ENCODE measurements around the gene ITSN1.

- no peak for TF ChIP-seq ESRRG (CRISPR knock-in tag; IDR thresholded peaks at IDR 0.05)
- no peak for TF ChIP-seq ZFP30 (CRISPR knock-in tag; IDR thresholded peaks at IDR 0.05)
- TF ChIP-seq TOX (CRISPR knock-in tag; IDR thresholded peaks at IDR 0.05; ENCODE audit: borderline replicate concordance) = no peak
- TF ChIP-seq TCF4 (CRISPR knock-in tag; IDR thresholded peaks at IDR 0.05; ENCODE audit: borderline replicate concordance) = no peak
- TF ChIP-seq CREB5 (CRISPR knock-in tag; IDR thresholded peaks at IDR 0.05; ENCODE audit: low read depth) = no peak
- TF ChIP-seq RARB (CRISPR knock-in tag; IDR thresholded peaks at IDR 0.05) = no peak
- no peak for TF ChIP-seq TSHZ2 (CRISPR knock-in tag; IDR thresholded peaks at IDR 0.05)
- no peak for TF ChIP-seq ARNTL (CRISPR knock-in tag; IDR thresholded peaks at IDR 0.05; ENCODE audit: borderline replicate concordance, low read depth)
- TF ChIP-seq ZFP3 (CRISPR knock-in tag; IDR thresholded peaks at IDR 0.05) = no peak
- no peak for TF ChIP-seq ZNF8 (CRISPR knock-in tag; IDR thresholded peaks at IDR 0.05)
- no peak for TF ChIP-seq GLIS3 (CRISPR knock-in tag; IDR thresholded peaks at IDR 0.05)
These were observed 87.3 kb downstream of the ITSN1 start for GRCh38 chr21:33729641-33730040.
